Hepatocyte (in vitro differentiated cells): ENCODE measurements around the gene OR2H1. TPM values are rescaled to one million over a fixed set of nuclear protein-coding genes. Genes with fewer than 3 reads are reported as not detected.

Experiments used
- DNase-seq: peaks from one replicate; pipeline ENCODE4 v3.0.0-alpha.2; 2016; ENCODE audit warnings: low spot score
- H2AFZ ChIP-seq: fragments of 200-600 bp; sonication (generic); 2 replicates; pipeline ENCODE4 v1.6.0; 2016; ENCODE audit warnings: antibody characterized with exemption, mild to moderate bottlenecking
- H3K27ac ChIP-seq: fragments of 200-600 bp; sonication (generic); 2 replicates; pipeline ENCODE4 v1.5.1; 2016; ENCODE audit warnings: mild to moderate bottlenecking
- H3K27me3 ChIP-seq: fragments of 200-600 bp; sonication (generic); 2 replicates; pipeline ENCODE4 v1.6.1; 2016
- H3K36me3 ChIP-seq: fragments of 200-600 bp; sonication (generic); replicated peaks from 2 replicates; pipeline ENCODE4 v1.5.1; 2016; ENCODE audit warnings: low read depth; ENCODE audit not compliant: insufficient read depth
- H3K4me1 ChIP-seq: fragments of 200-600 bp; sonication (generic); 2 replicates; pipeline ENCODE4 v1.5.1; 2016; ENCODE audit warnings: mild to moderate bottlenecking, moderate library complexity; ENCODE audit not compliant: insufficient read depth
- H3K4me2 ChIP-seq: fragments of 200-600 bp; sonication (generic); 2 replicates; pipeline ENCODE4 v1.6.0; 2016
- H3K4me3 ChIP-seq: fragments of 200-600 bp; sonication (generic); 2 replicates; pipeline ENCODE4 v1.5.1; 2016; ENCODE audit warnings: mild to moderate bottlenecking
- H3K79me2 ChIP-seq: fragments of 200-600 bp; sonication (generic); 2 replicates; pipeline ENCODE4 v1.6.0; 2017; ENCODE audit warnings: mild to moderate bottlenecking
- H3K9me2 ChIP-seq: fragments of 200-600 bp; sonication (generic); replicated peaks from 2 replicates; pipeline ENCODE4 v1.6.0; 2017; ENCODE audit warnings: mild to moderate bottlenecking; ENCODE audit not compliant: insufficient read depth
- H3K9me3 ChIP-seq: fragments of 200-600 bp; sonication (generic); 2 replicates; pipeline ENCODE4 v1.5.1; 2016; ENCODE audit warnings: low read depth, mild to moderate bottlenecking
- H4K20me1 ChIP-seq: fragments of 200-600 bp; sonication (generic); 2 replicates; pipeline ENCODE4 v1.6.0; 2016; ENCODE audit warnings: mild to moderate bottlenecking; ENCODE audit not compliant: insufficient read depth, poor library complexity, severe bottlenecking
- CTCF ChIP-seq: fragments of 200-600 bp; sonication (generic); IDR thresholded peaks from 2 replicates; pipeline ENCODE4 v1.5.1; 2016; ENCODE audit warnings: antibody characterized with exemption, mild to moderate bottlenecking; ENCODE audit not compliant: poor library complexity
- EZH2 ChIP-seq: fragments of 200-600 bp; sonication (generic); IDR thresholded peaks from 2 replicates; pipeline ENCODE4 v1.6.1; 2016; ENCODE audit warnings: antibody characterized with exemption, mild to moderate bottlenecking, borderline replicate concordance
- EZH2phosphoT487 ChIP-seq: fragments of 200-600 bp; sonication (generic); IDR thresholded peaks from one replicate; pipeline ENCODE4 v1.6.1; 2018; ENCODE audit warnings: antibody characterized with exemption, mild to moderate bottlenecking, low read depth, moderate library complexity; ENCODE audit not compliant: unreplicated experiment, severe bottlenecking
- WGBS: methylation state at CpG from one replicate; pipeline ENCODE4 v1.1.6; 2016; ENCODE audit warnings: low lambda C conversion rate; ENCODE audit errors: missing lambda C conversion rate; 5-methylcytosine and 5-hydroxymethylcytosine counted together
- polyA plus RNA-seq: library from polyadenylated mRNA; unstranded; fragments of >200 nt; fragmentation: Nextera tagmentation; extraction: Ambion mirVana; gene quantifications from 2 replicates; pipeline ENCODE4 v1.2.1, GENCODE V29; 2016
- total RNA-seq: library from RNA; depleted of rRNA; stranded (reverse); fragments of >200 nt; gene quantifications from 2 replicates; pipeline ENCODE4 v1.2.3, GENCODE V29; 2014

OR2H1 gene
- total and polyA plus RNA-seq, 2 experiments from 2014 or later, result not detected

GRCh38 chr6:29483735-29484134, 26.8 kb downstream of the OR2H1 start:
- Histone ChIP-seq H2AFZ (no peak overlapping the region), H4K20me1 (no peaks in the 10 kb centered on the region), H3K79me2 (no peaks in the 10 kb centered on the region), H3K9me3 (no peaks in the 10 kb centered on the region), H3K36me3 (no peaks in the 10 kb centered on the region), H3K9me2 (no peaks in the 10 kb centered on the region), H3K4me1 (no peaks in the 10 kb centered on the region), H3K4me2 (no peak overlapping the region), H3K4me3 (no peak overlapping the region), H3K27me3 (no peaks in the 10 kb centered on the region), H3K27ac (no peak overlapping the region)
- DNase-seq, result no peak
- TF ChIP-seq EZH2phosphoT487 (no peak), CTCF (no peak), EZH2 (no peak)
- 70% methylated on average over 1 of the region's 1 CpG for WGBS

- no peak for TF ChIP-seq CTCF
- no peak for TF ChIP-seq EZH2phosphoT487
- no peak for TF ChIP-seq EZH2
- Histone ChIP-seq H4K20me1 (no peaks in the 10 kb centered on the region), H3K79me2 (no peaks in the 10 kb centered on the region), H3K4me3 (no peak overlapping the region), H3K4me1 (no peaks in the 10 kb centered on the region), H3K27ac (no peak overlapping the region), H3K9me3 (no peaks in the 10 kb centered on the region), H3K27me3 (no peaks in the 10 kb centered on the region), H3K9me2 (no peaks in the 10 kb centered on the region), H3K4me2 (no peak overlapping the region), H3K36me3 (no peaks in the 10 kb centered on the region), H2AFZ (no peak overlapping the region)
- DNase-seq, result no peak
- WGBS, result 85% methylated on average over 4 of the region's 4 CpGs
Measured at GRCh38 chr6:29486577-29486976, 29.6 kb downstream of the OR2H1 start.

- Histone ChIP-seq H3K4me3 (no peak overlapping the region), H2AFZ (no peak overlapping the region), H4K20me1 (no peaks in the 10 kb centered on the region), H3K79me2 (no peaks in the 10 kb centered on the region), H3K27ac (no peak overlapping the region), H3K27me3 (no peaks in the 10 kb centered on the region), H3K9me3 (no peaks in the 10 kb centered on the region), H3K4me2 (no peak overlapping the region), H3K36me3 (no peaks in the 10 kb centered on the region), H3K9me2 (no peaks in the 10 kb centered on the region), H3K4me1 (no peaks in the 10 kb centered on the region)
- 90% methylated on average over 5 of the region's 5 CpGs for WGBS
- TF ChIP-seq CTCF (no peak), EZH2phosphoT487 (no peak), EZH2 (no peak)
- DNase-seq, result no peak
Measured at GRCh38 chr6:29487131-29487530, 30.2 kb downstream of the OR2H1 start.

- no peak within 1 kb of the TSS for H2AFZ ChIP-seq
- H3K4me1 ChIP-seq, result no peaks in the 10 kb centered on the region
- H3K4me3 ChIP-seq, result no peak within 1 kb of the TSS
- WGBS, result 92% methylated on average over 2 of the region's 2 CpGs
- no peaks in the 10 kb centered on the region for H4K20me1 ChIP-seq
- TF ChIP-seq EZH2, result no peak
- TF ChIP-seq CTCF, result no peak
- TF ChIP-seq EZH2phosphoT487, result no peak
- DNase-seq, result no peak
- no peaks in the 10 kb centered on the region for H3K9me2 ChIP-seq
- no peaks in the 10 kb centered on the region for H3K27me3 ChIP-seq
- no peak within 1 kb of the TSS for H3K4me2 ChIP-seq
- H3K36me3 ChIP-seq, result no peaks in the 10 kb centered on the region
- H3K9me3 ChIP-seq, result no peaks in the 10 kb centered on the region
- H3K27ac ChIP-seq, result no peak within 1 kb of the TSS
- H3K79me2 ChIP-seq, result no peaks in the 10 kb centered on the region
Measured at GRCh38 chr6:29487660-29488059, 30.7 kb downstream of the OR2H1 start, which contains the start of gene MAS1L. MAS1L (minus strand) TSS chr6:29487956; CDS start chr6:29487902, 54 bp downstream.
